ENCODE measurements around the gene TRAF3.

TRAF3 gene

GRCh38 chr14:102805371-102805891 lies 28.2 kb downstream of the TRAF3 start:
- TF ChIP-seq CTCF (IDR thresholded peaks at IDR 0.05; ENCODE audit: low read depth, low read length): no peak
- H3K4me3 ChIP-seq (ENCODE audit: low read depth, low read length): no peak overlapping the region

DNA sequence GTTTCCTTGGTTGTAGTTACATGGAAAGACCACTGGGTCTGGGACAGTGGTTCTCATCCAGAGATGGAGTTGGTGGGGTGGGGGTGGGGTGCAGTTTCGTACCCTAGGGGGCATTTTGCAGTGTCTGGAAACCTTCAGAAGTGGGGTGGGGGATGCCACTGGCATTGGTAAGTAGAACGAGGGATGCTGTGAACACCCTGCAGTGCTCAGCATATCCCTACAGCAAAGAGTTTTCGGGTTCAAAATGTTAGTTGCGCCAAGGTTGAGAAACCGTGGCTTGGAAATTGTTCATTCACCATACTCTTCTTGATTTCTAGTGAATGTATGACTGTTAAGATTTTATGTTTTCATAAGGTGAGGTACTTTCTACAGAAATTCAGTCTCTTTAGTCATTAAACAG lies 28.7 kb downstream of the TRAF3 start:
- no peak overlapping the region for H3K4me3 ChIP-seq (ENCODE audit: low read depth, low read length)

GRCh38 chr14:102806447-102806846 lies 29.2 kb downstream of the TRAF3 start:
- no peak overlapping the region for H3K4me3 ChIP-seq (ENCODE audit: low read depth, low read length)
- TF ChIP-seq CTCF (IDR thresholded peaks at IDR 0.05; ENCODE audit: low read depth, low read length): no peak

More for the DNA sequence above, 28.7 kb downstream of the TRAF3 start:
- no peak for TF ChIP-seq CTCF (IDR thresholded peaks at IDR 0.05; ENCODE audit: low read depth, low read length)

GRCh38 chr14:102807013-102807406 lies 29.8 kb downstream of the TRAF3 start:
- no peak for TF ChIP-seq CTCF (IDR thresholded peaks at IDR 0.05; ENCODE audit: low read depth, low read length)
- H3K4me3 ChIP-seq (ENCODE audit: low read depth, low read length): no peak overlapping the region

GRCh38 chr14:102809870-102810269 lies 32.6 kb downstream of the TRAF3 start:
- TF ChIP-seq CTCF (IDR thresholded peaks at IDR 0.05; ENCODE audit: low read depth, low read length): no peak

DNA sequence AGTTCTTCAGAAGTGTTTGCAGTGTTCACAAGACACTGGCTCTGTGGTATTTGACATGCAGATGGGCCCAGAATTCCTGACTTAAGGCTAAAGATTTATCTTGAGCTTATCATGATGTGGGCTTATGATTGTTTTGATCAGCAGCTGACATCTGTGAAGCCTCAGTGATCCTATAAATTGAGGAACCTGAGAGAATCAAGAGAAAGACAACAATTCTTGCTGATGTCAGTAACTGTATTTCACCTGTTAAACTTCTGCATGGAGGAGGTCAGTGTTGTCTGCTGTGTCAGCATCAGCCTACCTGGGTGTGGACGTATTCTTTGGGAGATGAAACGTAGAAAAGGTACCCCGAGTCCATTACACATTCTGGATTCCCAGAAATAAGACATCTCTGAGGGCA lies 33.3 kb downstream of the TRAF3 start:
- TF ChIP-seq CTCF (IDR thresholded peaks at IDR 0.05; ENCODE audit: low read depth, low read length): no peak
- no peak overlapping the region for H3K4me3 ChIP-seq (ENCODE audit: low read depth, low read length)

More at GRCh38 chr14:102809870-102810269, 32.6 kb downstream of the TRAF3 start:
- H3K4me3 ChIP-seq (ENCODE audit: low read depth, low read length): no peak overlapping the region

DNA sequence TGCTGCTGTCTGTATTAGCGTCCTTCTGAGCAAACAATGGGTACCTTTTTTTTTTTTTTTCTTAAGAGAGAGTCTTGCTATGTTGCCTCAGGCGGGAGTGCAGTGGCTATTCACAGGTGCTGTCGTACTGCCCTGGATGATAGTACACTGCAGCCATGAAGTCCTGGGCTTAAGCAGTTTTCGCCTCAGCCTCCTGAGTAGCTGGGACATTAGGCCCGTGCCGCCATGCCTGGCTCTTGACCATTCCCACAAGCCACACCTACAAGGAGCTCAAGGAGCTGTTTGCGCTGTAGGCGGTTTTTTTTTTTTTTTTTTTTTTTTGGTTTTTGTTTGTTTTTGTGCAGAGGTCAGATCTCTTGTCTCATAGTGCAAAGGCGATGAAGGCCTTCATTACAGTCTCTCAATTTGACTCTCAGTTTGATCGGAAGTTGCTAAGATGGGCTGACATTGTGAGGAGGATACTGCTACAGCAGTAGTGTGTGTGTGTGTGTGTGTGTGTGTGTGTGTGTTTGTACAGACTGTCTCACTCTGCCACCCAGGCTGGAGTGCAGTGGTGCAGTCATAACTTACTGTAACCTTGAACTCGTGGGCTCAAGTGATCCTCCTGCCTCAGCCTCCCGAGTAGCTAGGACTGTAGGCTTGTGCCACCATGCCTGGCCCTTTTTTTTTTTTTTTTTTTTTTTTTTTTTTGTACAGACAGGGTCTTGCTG lies 34.2 kb downstream of the TRAF3 start:
- no peak overlapping the region for H3K4me3 ChIP-seq (ENCODE audit: low read depth, low read length)
- TF ChIP-seq CTCF (IDR thresholded peaks at IDR 0.05; ENCODE audit: low read depth, low read length): no peak

All from WI38 (cell line).